ENCODE measurements around the gene RBPJ. TPM values are rescaled to one million over a fixed set of nuclear protein-coding genes. Genes with fewer than 3 reads are reported as not detected.

The RBPJ gene
- total and polyA plus RNA-seq, 2 of the 8 experiments (the other 6 are each of a cell fraction or from before 2014, with no cell fraction given) = 65.5 to 217 TPM

- Histone ChIP-seq H3K27me3 (replicated peaks in 1 of 4; ENCODE audit: control insufficient read depth in 3 of 4, extremely low read depth in 1 of 4, insufficient read depth in 3 of 4, low read length in 3 of 4) (no peaks in the 10 kb centered on the region), H3K23me2 (ENCODE audit: low read depth, low read length) (no peaks in the 10 kb centered on the region), H4K5ac (ENCODE audit: insufficient read length, low read depth, low read length) (no peak overlapping the region), H2BK5ac (ENCODE audit: low read depth, low read length) (no peak overlapping the region), H4K91ac (replicated peaks; ENCODE audit: insufficient read length, low read length) (no peak overlapping the region), H3K79me1 (ENCODE audit: low read depth, low read length) (peaks cover 2% of the 10 kb centered on the region), H2BK12ac (ENCODE audit: low read depth, low read length) (no peak overlapping the region), H3K56ac (replicated peaks; ENCODE audit: insufficient read length, low read depth, low read length) (no peak overlapping the region), H3K4me1 (replicated peaks in 1 of 4; ENCODE audit: control insufficient read depth in 3 of 4, insufficient read depth in 4 of 4, low read length in 3 of 4) (peaks cover 0 to 13% (median 5%) of the 10 kb centered on the region in 4 experiments; a peak in 5 of 7 replicates), H3K23ac (ENCODE audit: insufficient read length) (no peak overlapping the region), H3K4ac (replicated peaks; ENCODE audit: insufficient read length, low read depth, low read length) (no peak overlapping the region), H2AK5ac (ENCODE audit: low read depth, low read length) (no peak overlapping the region), H4K8ac (ENCODE audit: extremely low read depth, insufficient read depth, low read length) (no peak overlapping the region), H3K18ac (ENCODE audit: extremely low read depth, low read length) (no peak overlapping the region), H4K20me1 (replicated peaks in 1 of 2; ENCODE audit: control insufficient read depth in 1 of 2, insufficient read depth in 2 of 2, low read length in 2 of 2) (peaks cover 26 to 33% of the 10 kb centered on the region in 2 experiments), H2BK20ac (ENCODE audit: low read length) (no peak overlapping the region), H3K4me3 (ENCODE audit: extremely low read depth in 1 of 4, insufficient read depth in 2 of 4, low read depth in 3 of 4, low read length in 4 of 4) (no peak overlapping the region), H3K14ac (ENCODE audit: insufficient read length) (no peak overlapping the region), H3K9me3 (ENCODE audit: insufficient read depth in 2 of 2, low read depth in 1 of 2, low read length in 1 of 2) (no peaks in the 10 kb centered on the region), H3K36me3 (ENCODE audit: control insufficient read depth in 2 of 4, insufficient read depth in 4 of 4, low read length in 3 of 4) (no peaks in the 10 kb centered on the region), H2AFZ (ENCODE audit: low read length) (no peak overlapping the region), H3K27ac (ENCODE audit: low read depth, low read length) (no peak overlapping the region), H2BK15ac (ENCODE audit: low read length) (no peak overlapping the region), H2BK120ac (replicated peaks; ENCODE audit: low read depth, low read length) (no peak overlapping the region), H3K9ac (replicated peaks in 1 of 4; ENCODE audit: extremely low read depth in 1 of 4, low read depth in 3 of 4, low read length in 3 of 4) (no peak overlapping the region), H3K79me2 (ENCODE audit: control insufficient read depth in 1 of 2, insufficient read depth in 2 of 2, low read length in 2 of 2) (peaks cover 60 to 95% of the 10 kb centered on the region in 2 experiments), H3K4me2 (ENCODE audit: insufficient read depth in 1 of 2, low read depth in 2 of 2, low read length in 2 of 2) (no peak overlapping the region)
- ChIA-PET POLR2A (ENCODE audit: partially characterized antibody) (interaction anchor here (1.0 to 1.5 kb wide), 5 partner anchors 8 to 71 kb away, joined by 3 to 4 read pairs (median 3); partner anchors contain the start of gene RBPJ), CTCF (ENCODE audit: partially characterized antibody) (interaction anchor here (0.6 to 4.3 kb wide), 7 partner anchors 10 to 400 kb away, joined by 3 to 39 read pairs (median 3); no protein-coding TSS in a partner anchor)
- DNase-seq (ENCODE audit: low read depth in 1 of 2, low spot score in 2 of 2) (no peak), FAIRE-seq (no peak)
- 84% methylated on average over 3 of the region's 3 CpGs; no CpG with 5 or more reads in 1 of the 2 experiments for WGBS, 2 experiments (ENCODE audit: extremely low coverage in 1 of 2, insufficient coverage in 1 of 2, insufficient read length in 1 of 2, insufficient replicate concordance in 2 of 2, low coverage in 1 of 2, low lambda C conversion rate in 2 of 2, missing lambda C conversion rate in 1 of 2)
- TF ChIP-seq RFX5 (IDR thresholded peaks at IDR 0.05; ENCODE audit: borderline replicate concordance, low read depth, low read length) (no peak), KDM5A (IDR thresholded peaks at IDR 0.05; ENCODE audit: low read length) (no peak), TAF7 (optimal IDR thresholded peaks at IDR 0.05; ENCODE audit: borderline replicate concordance, low read depth, low read length) (no peak), EP300 (IDR thresholded peaks at IDR 0.05; ENCODE audit: borderline replicate concordance in 1 of 2, low read depth in 2 of 2, low read length in 2 of 2) (no peak), RAD21 (IDR thresholded peaks at IDR 0.05 in 1 of 2, conservative IDR thresholded peaks at IDR 0.05 in 1 of 2; ENCODE audit: low read depth in 2 of 2, low read length in 2 of 2) (no peak), TAF1 (IDR thresholded peaks at IDR 0.05; ENCODE audit: low read depth, low read length) (no peak), CHD1 (IDR thresholded peaks at IDR 0.05; ENCODE audit: low read depth, low read length) (no peak), MAFK (IDR thresholded peaks at IDR 0.05; ENCODE audit: low read depth, low read length) (no peak), HDAC6 (IDR thresholded peaks at IDR 0.05; ENCODE audit: low read depth, low read length) (no peak), KDM4A (IDR thresholded peaks at IDR 0.05; ENCODE audit: low read depth, low read length, severe bottlenecking) (no peak), ATF2 (IDR thresholded peaks at IDR 0.05; ENCODE audit: low read length) (no peak)
Measured at GRCh38 chr4:26345565-26345938, 24.7 kb downstream of the RBPJ start.

Data from H1 (cell line).